Stimulated activated CD8-positive, alpha-beta memory T cell treated with anti-CD3 and anti-CD28 coated beads, Interleukin-4, amount 100 ng/mL, for 1 hour (primary cell): ENCODE data around the gene GAB1.

Experiments
- DNase-seq, 2 donors: peaks; one replicate each; pipeline ENCODE4 v3.0.0-alpha.2; 2020; ENCODE audit warnings: low read depth in 2 of 2, low spot score in 1 of 2

Gene GAB1

GRCh38 chr4:143383005-143383574, 46.4 kb downstream of the GAB1 start:
- DNase-seq = no peak

DNA sequence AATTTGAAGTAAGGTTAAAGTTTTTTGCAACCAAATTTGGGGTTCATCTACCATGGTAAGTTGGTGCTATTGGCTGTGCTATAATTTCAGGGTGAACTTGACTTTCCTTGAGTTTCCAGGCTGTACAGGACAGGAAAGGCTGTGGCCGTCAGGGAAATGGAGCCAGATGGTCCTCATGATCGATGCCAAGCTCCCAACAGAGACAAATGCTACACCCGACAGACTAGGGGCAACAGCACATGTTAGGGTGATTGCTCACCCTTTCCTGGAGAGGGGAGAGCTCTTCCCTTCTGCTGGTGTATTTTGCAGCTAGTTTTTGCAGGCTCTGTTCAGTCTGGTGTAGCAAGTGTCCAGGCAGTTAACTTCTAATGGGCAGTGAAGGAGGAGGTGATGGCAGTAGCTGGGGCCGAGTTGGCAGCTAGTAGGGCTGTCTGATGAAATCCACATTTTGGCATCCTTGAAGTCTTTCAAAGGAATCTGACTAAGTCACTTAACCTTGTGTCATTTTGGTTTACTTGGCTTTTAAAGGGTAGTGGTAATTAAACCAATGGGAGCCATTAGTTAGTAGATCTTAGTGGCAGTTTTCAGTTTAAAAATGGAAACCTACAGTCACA, 47.8 kb downstream of the GAB1 start:
- DNase-seq = no peak

GRCh38 chr4:143386812-143387211, 50.1 kb downstream of the GAB1 start:
- DNase-seq = no peak

DNA sequence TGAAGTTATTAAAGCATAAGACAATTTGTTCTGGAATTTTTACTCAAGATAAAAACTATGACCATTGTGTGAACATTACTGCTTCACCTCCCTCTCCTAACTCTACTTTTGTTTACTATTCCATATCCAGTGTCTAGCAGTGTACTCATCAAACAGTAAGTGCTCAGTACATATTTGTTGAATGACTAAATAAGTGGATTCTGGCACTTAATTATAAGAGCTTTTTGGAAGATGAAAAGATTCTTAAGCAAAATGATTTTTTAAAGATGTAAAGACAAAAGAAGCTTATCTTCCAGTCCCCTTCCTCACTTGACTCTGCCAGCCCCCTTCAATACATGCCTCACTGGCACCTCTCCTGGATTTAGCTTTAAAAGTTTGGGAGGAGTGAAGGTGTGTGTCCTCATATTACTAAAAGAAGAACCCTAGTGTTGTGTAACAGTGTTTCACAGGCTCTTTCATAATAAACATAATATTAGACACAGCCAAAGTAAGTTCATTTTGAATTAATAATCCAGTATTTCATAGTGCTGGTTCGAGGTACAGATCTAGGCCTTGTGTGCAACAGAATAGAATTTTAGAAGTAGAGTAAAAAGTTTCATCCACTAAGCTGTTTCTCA, 53.0 kb downstream of the GAB1 start:
- DNase-seq = no peak

DNA sequence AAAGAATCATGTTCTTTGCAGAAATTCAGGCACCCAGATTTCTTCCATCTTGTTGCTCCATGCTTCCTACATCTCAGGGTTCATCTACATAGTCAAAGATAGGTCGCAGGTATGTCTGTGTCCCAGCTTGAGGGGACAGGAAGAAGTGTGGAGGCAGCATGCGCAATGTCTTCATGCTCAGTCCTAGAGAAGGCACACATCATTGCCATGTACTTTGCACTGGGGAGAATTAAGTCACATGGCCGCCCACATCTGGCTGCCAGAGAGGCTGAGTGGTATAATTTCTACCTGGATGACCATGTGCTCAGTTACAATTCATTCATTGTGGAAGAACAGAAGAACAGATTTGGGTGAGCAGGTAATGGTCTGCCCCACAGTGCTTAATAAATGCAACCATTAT, 54.1 kb downstream of the GAB1 start:
- DNase-seq = no peak

GRCh38 chr4:143391261-143391660, 54.6 kb downstream of the GAB1 start:
- DNase-seq = no peak

DNA sequence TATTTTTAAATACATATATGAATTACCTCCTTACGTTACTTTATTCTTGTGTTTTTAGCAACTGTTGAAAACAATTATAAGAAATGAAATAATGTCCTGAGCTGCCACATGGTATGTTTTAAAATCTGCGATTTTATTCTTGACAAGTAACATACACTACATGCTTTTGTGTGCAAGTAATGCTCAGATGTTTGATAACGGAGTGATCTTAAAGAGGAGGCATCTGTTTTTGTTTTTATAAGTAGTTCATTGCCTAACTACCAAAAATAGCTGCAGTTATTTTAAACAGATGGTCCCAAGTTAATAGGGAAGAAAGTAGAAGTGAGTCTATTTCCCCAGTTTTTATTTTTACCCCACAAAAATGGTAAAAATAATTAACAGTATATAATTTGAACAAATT, 55.2 kb downstream of the GAB1 start:
- DNase-seq = no peak

DNA sequence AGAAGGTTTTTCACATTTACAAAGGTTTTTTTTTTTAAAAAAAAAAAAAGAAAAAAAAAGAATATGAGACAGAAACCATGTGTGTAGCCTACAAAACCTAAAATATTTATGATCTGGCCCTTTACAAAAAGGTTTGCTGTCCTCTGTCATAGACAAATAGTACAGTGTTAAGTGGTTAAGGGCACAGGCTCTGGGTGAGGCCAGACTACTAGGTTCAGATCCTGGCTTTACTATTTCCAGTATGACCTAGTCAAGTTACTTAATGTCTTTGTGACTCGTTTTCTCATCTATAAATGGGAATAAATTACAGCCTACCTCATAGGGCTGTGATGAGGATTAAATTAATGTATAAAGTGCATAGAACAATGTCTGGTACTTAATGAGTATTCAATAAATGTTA, 56.5 kb downstream of the GAB1 start:
- no peak for DNase-seq

- DNase-seq = no peak
Measured at GRCh38 chr4:143394739-143395453, 58.2 kb downstream of the GAB1 start.

GRCh38 chr4:143396695-143397094, 60.0 kb downstream of the GAB1 start:
- DNase-seq = no peak

GRCh38 chr4:143397335-143397734, 60.7 kb downstream of the GAB1 start:
- DNase-seq = no peak

DNA sequence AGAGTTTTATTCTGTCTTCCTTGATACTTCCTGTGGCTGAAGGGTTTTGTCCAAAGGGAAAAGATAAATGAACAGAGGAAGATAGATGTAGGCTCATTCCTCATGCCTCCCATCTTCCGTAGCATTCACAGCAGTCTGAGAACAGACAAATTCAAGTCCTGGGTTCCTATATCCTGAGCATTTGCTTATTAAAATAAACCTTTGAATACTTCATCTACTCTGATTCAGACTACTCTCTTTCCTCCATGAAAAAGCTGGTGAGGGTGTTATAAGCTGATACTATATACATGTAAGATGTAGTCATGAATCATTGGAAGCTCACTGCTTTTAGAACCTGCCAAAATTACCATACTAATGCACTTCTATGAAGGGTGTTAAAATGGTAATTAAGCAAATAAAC, 61.2 kb downstream of the GAB1 start:
- no peak for DNase-seq

GRCh38 chr4:143399113-143399949, 62.7 kb downstream of the GAB1 start:
- DNase-seq = no peak

DNA sequence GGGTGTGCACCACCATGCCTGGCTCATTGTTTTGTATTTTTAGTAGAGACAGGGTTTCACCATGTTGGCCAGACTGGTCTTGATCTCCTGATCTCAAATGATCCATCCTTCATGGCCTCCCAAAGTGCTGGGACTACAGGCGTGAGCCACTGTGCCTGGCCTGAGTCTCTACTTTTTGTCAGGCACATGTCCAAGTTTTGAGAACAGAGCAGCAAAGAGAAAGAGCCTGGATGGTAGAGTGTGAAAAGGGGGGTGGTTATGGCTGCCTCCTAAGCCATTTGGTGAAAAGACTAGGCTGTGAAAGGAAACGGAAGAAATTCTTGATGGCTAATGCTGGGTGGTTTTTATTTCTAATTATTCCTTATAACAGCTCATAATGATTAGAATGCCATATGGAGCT, 63.4 kb downstream of the GAB1 start:
- no peak for DNase-seq

DNA sequence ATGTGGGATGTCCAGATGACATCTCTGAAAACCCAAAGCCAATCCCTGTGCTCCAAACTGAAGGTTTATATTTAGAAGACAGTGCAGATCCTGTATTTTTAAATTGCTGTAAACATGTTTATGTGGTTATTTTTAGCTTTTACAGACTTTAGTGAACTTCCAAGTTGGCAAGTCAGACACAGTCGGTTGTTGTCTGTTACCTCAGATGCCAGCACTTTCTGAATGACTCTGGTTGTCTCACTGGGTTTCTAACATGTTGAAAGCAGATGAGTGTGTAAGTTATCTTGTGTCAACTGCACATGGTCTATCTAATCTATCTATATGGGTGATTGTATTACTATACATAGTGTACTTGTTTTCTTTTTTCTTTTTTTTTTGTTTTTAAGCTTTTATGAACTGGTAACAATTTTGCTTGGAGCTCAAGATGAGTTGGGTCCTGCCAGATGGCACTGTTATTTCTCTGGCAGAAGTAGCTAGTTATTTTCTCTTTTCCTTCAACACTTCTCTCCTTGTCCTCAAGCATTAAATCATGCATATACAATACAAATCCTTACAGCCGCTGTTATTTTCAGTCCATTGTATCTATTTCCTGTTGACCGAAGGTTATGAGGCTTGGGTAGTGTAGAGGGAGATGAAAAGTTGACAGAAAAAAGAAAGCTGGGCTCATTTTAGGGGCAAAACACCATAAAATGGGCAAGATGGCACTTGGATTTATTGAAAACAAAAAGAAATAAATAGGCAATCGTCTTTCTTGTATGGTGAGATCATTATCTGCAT, 66.3 kb downstream of the GAB1 start:
- no peak for DNase-seq

DNA sequence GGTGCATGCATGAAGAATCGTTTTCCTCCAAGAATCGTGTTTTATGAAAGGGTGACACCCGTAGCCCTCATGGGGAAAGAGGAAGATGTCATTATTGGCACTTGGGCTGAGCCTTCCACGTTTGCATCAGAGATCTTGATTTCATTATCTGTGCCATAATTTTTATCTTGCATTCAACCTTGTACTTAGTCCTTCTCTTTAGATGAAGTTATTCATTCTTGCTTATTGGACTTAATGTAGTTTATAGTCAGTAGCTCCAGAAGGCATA, 66.8 kb downstream of the GAB1 start:
- DNase-seq = no peak

- no peak for DNase-seq
Measured at GRCh38 chr4:143404555-143404954, 67.9 kb downstream of the GAB1 start.

DNA sequence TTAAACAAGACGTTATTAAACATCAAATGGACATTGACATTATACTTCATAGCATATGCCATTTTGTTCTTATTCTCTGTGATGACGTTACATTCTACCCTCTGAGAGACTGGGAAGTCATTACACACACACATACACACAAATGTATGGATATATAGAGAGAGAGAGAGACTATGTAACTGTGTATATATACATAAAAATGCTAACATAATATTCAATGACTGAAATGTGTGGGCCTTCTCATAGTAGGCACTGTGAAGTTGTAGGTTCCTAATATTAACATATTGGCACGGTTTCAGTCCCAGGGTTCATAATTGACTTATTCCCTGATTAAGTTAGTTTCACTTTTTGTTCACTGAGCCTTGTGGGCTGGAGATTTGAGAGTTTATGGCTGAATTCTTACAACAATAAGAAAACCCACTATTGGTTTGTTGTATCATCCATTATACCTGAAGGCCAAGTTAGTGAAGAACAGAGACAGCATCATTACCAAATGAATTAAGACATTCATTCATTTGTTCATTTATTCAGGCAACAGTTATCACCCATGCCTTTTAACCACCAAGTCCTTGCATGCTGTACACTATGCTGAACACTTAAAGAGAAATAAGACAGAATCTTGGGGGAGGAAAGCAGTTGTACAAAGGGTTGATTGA, 68.5 kb downstream of the GAB1 start:
- no peak for DNase-seq

DNA sequence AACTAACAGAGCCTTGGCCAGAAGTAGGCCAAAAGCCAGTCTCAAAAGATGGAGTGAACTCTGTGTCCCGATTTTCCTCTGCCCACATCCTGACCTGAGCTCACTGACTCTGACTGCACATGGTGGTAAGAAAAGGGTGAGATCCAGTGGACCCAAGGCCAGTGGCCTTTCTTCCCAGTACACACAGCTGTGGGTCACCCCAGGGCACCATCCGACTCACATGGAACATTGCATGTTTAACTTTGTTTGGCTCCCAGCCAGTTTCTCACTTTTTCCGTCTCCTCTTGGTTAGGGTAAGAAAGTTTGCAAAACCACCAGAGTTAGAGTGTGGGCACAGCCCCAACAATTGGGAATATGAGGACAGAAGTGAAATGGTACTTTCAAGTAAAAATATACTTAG, 69.8 kb downstream of the GAB1 start:
- no peak for DNase-seq

DNA sequence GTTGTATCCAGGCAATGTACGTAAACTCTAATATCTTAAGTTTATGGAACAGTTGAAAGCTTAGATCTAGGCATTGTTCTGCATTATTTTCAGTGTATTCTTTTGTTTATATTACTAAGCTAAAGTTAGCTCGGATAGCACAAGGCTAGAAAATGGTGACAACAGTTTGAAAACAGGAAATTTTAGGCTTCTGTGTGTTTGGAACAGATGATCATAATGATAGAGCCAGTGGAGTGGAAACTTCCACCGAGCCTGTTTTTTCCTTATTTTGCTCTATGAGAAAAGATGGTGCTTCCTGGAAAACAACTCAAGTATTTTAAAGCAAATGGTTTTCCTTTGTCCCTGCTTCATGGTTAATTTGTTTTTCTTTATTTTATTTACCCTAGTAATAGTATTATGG, 70.8 kb downstream of the GAB1 start:
- DNase-seq = no peak
